GM12872 (cell line): ENCODE data around the gene LGALS1.

Source experiments
- TF ChIP-seq, protein P1 (sequence below): IDR thresholded peaks from 3 replicates; pipeline ENCODE4 v1.5.1; 2011; ENCODE audit warnings: low read depth, mild to moderate bottlenecking, low read length, moderate library complexity; ENCODE audit not compliant: insufficient read depth

The LGALS1 gene

DNA sequence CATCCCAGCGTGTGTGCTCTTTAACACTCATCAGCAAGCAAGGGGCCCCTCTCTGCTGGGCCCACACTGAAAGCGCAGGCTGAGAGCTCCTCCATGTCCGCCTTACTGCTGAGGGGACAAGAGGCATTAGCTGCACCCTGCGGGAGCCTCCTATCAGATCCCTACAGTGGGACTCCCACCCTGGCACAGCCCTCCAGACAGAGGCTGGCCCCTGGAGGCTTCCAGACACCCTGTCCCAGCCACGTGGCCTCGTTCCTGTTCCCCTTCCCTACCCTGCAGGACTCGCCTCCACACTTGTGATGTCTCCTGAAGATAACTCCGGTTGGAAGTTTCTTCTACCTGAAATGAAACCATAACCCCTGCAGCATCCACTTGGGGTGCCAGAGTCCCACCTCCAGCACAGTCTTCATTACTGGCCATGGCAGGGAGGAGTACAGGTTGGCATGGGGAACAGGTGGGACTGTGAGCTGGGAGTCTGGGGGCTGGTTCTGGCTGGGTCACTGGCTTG, 41.0 kb upstream of the LGALS1 start:
- TF ChIP-seq, protein P1, sequence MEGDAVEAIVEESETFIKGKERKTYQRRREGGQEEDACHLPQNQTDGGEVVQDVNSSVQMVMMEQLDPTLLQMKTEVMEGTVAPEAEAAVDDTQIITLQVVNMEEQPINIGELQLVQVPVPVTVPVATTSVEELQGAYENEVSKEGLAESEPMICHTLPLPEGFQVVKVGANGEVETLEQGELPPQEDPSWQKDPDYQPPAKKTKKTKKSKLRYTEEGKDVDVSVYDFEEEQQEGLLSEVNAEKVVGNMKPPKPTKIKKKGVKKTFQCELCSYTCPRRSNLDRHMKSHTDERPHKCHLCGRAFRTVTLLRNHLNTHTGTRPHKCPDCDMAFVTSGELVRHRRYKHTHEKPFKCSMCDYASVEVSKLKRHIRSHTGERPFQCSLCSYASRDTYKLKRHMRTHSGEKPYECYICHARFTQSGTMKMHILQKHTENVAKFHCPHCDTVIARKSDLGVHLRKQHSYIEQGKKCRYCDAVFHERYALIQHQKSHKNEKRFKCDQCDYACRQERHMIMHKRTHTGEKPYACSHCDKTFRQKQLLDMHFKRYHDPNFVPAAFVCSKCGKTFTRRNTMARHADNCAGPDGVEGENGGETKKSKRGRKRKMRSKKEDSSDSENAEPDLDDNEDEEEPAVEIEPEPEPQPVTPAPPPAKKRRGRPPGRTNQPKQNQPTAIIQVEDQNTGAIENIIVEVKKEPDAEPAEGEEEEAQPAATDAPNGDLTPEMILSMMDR = peak; percentile 49

GRCh38 chr22:37635157-37635556, 40.3 kb upstream of the LGALS1 start:
- TF ChIP-seq, protein P1 = no peak

GRCh38 chr22:37636186-37636948, 39.1 kb upstream of the LGALS1 start:
- TF ChIP-seq, protein P1 = peak; percentile 31; the same call in 2 of the 3 replicates

DNA sequence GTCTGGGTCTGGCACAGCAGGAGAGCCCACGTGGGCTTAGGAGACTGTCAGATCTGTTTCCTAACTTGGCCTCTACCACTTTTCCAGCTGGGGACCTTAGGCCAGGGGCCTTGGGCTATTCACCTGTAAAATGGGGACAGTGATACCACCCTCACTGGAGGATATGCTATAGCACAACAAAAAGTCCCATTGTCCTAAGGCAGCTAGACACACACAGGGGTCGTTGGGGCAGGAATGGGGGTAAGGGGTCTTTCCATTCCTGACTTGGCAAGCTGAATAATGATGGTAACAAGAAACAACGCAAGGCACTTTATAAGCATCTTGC, 38.5 kb upstream of the LGALS1 start:
- TF ChIP-seq, protein P1 = no peak

GRCh38 chr22:37638391-37639069, 36.9 kb upstream of the LGALS1 start:
- TF ChIP-seq, protein P1 = no peak

DNA sequence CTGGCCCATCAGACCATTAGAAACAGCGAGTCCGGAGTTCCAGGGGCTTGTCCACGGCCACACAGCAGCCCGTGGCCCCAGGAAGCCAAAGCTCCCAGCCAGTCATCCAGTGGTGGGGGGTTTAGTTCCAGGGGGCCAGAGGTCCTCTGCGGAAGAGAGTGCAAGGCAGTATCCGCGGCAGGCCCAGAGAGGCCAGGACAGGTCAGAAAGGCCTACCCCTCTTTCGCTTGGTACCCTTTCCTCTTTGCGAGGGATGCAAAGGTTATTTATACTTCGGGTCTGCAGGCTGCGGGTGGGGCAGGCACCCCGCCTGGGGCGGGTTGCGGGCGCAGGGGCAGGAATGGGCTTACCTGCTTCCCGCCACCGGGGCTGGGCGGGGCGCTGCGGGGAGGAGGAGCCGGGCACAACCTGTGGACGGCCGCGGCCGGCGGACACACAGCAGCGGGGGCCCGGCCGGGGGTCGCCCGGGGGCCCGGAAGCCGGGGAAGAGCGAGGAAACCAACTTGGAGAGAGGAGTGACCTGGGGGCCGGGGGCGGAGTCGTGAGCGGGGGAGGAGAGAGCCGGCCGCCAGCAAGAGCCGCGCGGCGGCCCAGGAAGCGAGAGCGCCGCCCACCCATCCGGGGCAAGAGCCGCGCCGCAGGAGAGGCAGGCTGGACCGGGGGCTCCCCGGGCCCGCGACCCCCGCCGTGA, 36.2 kb upstream of the LGALS1 start, which contains the start of gene SH3BP1:
Gene SH3BP1 (plus strand): TSS at position 600 of the 691 bp plus-strand sequence. CDS start 119 bp downstream, outside the sequence.
- TF ChIP-seq, protein P1 = no peak
